ENCODE results near the gene LRCH1. TPM values are rescaled to one million over a fixed set of nuclear protein-coding genes. Genes with fewer than 3 reads are reported as not detected.

The LRCH1 gene
- total and polyA plus RNA-seq, 2 of the 4 experiments (the other 2 are of a cell fraction) = 7.0 to 8.8 TPM

DNA sequence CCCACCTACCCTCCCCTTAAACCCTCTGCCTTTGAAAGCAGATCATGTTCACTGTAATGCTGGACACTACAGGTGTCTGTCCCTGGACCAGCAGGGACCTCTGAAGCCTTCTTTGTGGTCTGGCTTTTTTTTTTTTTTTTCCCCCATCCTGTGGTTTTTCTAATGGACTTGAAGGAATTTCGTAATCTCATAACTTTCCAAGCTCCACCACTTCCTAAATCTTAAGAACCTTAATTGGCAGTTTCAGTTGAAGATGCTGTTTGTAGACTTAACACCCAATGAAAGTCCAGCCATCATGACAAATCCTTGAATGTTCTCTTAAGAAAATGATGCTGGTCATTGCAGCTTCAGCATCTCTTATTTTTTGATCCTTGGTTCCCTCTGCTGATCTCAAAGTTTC lies 45.0 kb upstream of the LRCH1 start:
- BruUV-seq (replicated peaks) = no TSS peak
- Histone ChIP-seq H3K27me3 (ENCODE audit: control insufficient read depth, insufficient read depth, low read length) (peaks cover 7% of the 10 kb centered on the region; the same call in 1 of the 2 replicates), H3K4ac (ENCODE audit: low read depth, low read length) (no peak overlapping the region), H3K4me1 (ENCODE audit: control insufficient read depth, insufficient read depth, low read length) (no peaks in the 10 kb centered on the region), H3K14ac (replicated peaks; ENCODE audit: low read depth, low read length) (no peak overlapping the region), H3K9ac (ENCODE audit: low read depth, low read length) (no peak overlapping the region), H3K56ac (ENCODE audit: extremely low read depth, insufficient read depth, low read length) (no peak overlapping the region), H3K36me3 (ENCODE audit: control insufficient read depth, insufficient read depth, low read length) (no peaks in the 10 kb centered on the region), H2AFZ (replicated peaks; ENCODE audit: low read length, poor library complexity) (no peak overlapping the region), H2BK15ac (ENCODE audit: low read depth, low read length) (no peak overlapping the region), H3K9me3 (ENCODE audit: control insufficient read depth, insufficient read depth, low read length) (0 out of 2 replicates have a peak, but pooled peaks cover 2% of the 10 kb centered on the region), H3K18ac (ENCODE audit: low read depth, low read length) (no peak overlapping the region), H4K8ac (ENCODE audit: low read depth in 2 of 2, low read length in 2 of 2) (no peak overlapping the region), H2AK9ac (replicated peaks; ENCODE audit: low read depth, low read length, poor library complexity) (no peak overlapping the region), H4K91ac (ENCODE audit: insufficient read depth, low read depth, low read length) (no peak overlapping the region), H2AK5ac (ENCODE audit: low read depth, low read length) (no peak overlapping the region), H3K79me1 (ENCODE audit: low read depth in 1 of 2, low read length in 2 of 2) (no peaks in the 10 kb centered on the region), H2BK120ac (ENCODE audit: low read depth, low read length) (no peak overlapping the region), H3K4me2 (ENCODE audit: low read depth, low read length) (no peak overlapping the region), H2BK5ac (ENCODE audit: low read depth, low read length, poor library complexity, severe bottlenecking) (no peak overlapping the region), H2BK20ac (ENCODE audit: low read depth, low read length) (no peak overlapping the region), H3K4me3 (ENCODE audit: insufficient read depth, low read depth, low read length) (no peak overlapping the region), H3K9me1 (ENCODE audit: insufficient read depth, low read length) (no peaks in the 10 kb centered on the region), H3K23ac (ENCODE audit: low read depth, low read length) (no peak overlapping the region), H4K20me1 (ENCODE audit: insufficient read depth, low read length) (no peaks in the 10 kb centered on the region), H4K5ac (ENCODE audit: low read depth, low read length) (no peak overlapping the region), H3K27ac (ENCODE audit: insufficient read depth, low read length) (no peak overlapping the region)
- ChIA-PET CTCF (no interaction called here), POLR2A (ENCODE audit: unreplicated experiment) (no interaction called here)
- DNase-seq = no peak
- TF ChIP-seq, protein P1, sequence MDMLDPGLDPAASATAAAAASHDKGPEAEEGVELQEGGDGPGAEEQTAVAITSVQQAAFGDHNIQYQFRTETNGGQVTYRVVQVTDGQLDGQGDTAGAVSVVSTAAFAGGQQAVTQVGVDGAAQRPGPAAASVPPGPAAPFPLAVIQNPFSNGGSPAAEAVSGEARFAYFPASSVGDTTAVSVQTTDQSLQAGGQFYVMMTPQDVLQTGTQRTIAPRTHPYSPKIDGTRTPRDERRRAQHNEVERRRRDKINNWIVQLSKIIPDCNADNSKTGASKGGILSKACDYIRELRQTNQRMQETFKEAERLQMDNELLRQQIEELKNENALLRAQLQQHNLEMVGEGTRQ (IDR thresholded peaks at IDR 0.05; ENCODE audit: low read depth, low read length) = no peak
- TF ChIP-seq MAZ (IDR thresholded peaks at IDR 0.05; ENCODE audit: borderline replicate concordance, low read depth, low read length) (no peak), MAFK (IDR thresholded peaks at IDR 0.05; ENCODE audit: low read depth, low read length) (no peak)
- TF ChIP-seq, protein P2, sequence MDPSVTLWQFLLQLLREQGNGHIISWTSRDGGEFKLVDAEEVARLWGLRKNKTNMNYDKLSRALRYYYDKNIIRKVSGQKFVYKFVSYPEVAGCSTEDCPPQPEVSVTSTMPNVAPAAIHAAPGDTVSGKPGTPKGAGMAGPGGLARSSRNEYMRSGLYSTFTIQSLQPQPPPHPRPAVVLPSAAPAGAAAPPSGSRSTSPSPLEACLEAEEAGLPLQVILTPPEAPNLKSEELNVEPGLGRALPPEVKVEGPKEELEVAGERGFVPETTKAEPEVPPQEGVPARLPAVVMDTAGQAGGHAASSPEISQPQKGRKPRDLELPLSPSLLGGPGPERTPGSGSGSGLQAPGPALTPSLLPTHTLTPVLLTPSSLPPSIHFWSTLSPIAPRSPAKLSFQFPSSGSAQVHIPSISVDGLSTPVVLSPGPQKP (IDR thresholded peaks at IDR 0.05; ENCODE audit: borderline replicate concordance, low read depth, low read length) = no peak
- in situ Hi-C loops (cut with MboI; ENCODE audit: low sequenced_read_pairs) (no loop called here), intact Hi-C loops (cut with micrococcal nuclease) (no loop called here), dilution Hi-C loops (cut with HindIII; ENCODE audit: low sequenced_read_pairs, unreplicated experiment) (no loop called here)
- ATAC-seq (ENCODE audit: low read depth) = no peak
- no CpG with 5 or more reads among the region's 1 CpG for WGBS, 2 experiments (ENCODE audit: extremely low coverage in 2 of 2, insufficient read length in 1 of 2)
